Calu3 (cell line): Measurements from ENCODE around the gene SNX19. TPM values are rescaled to one million over a fixed set of nuclear protein-coding genes. Genes with fewer than 3 reads are reported as not detected.

Experiments
- BruUV-seq: library from RNA; stranded (reverse); fragments of 400-500 nt; replicated peaks from 2 replicates; lab custom pipeline; 2021; lab: Mats Ljungman, UMichigan
- CTCF ChIA-PET: fragments of 300-600 bp; sonication (Branson Sonifier 250); formaldehyde crosslinking; loops from one replicate; lab custom pipeline; 2022; ENCODE audit warnings: antibody characterized with exemption; lab: Charles Lee
- DNase-seq: peaks from one replicate; pipeline ENCODE4 v3.0.0; 2022
- H3K27ac Mint-ChIP-seq: one replicate; pipeline ENCODE4 v1.8.0; 2022; ENCODE audit warnings: mixed read lengths; ENCODE audit not compliant: unreplicated experiment
- H3K27me3 Mint-ChIP-seq: one replicate; pipeline ENCODE4 v1.8.0; 2022; ENCODE audit warnings: mixed read lengths; ENCODE audit not compliant: unreplicated experiment
- H3K36me3 Mint-ChIP-seq: one replicate; pipeline ENCODE4 v1.8.0; 2022; ENCODE audit warnings: mild to moderate bottlenecking, moderate library complexity, mixed read lengths; ENCODE audit not compliant: insufficient read depth, unreplicated experiment
- H3K4me1 Mint-ChIP-seq: one replicate; pipeline ENCODE4 v1.8.0; 2022; ENCODE audit warnings: mild to moderate bottlenecking, low read depth, mixed read lengths; ENCODE audit not compliant: unreplicated experiment
- H3K4me3 Mint-ChIP-seq: one replicate; pipeline ENCODE4 v1.8.0; 2022; ENCODE audit warnings: mild to moderate bottlenecking, low read depth, moderate library complexity, mixed read lengths; ENCODE audit not compliant: unreplicated experiment
- H3K9me3 Mint-ChIP-seq: one replicate; pipeline ENCODE4 v1.8.0; 2022; ENCODE audit warnings: low read depth, mixed read lengths; ENCODE audit not compliant: unreplicated experiment
- intact Hi-C: fragments of 100-400 bp; cut with micrococcal nuclease; formaldehyde crosslinking; loops from one replicate; pipeline ENCODE4 v1.10.0; 2022; ENCODE audit not compliant: unreplicated experiment
- total RNA-seq: library from RNA; stranded (reverse); gene quantifications from 2 replicates; pipeline ENCODE4 v1.2.3, GENCODE V29; 2022
- TF ChIP-seq, protein P1 (sequence below): fragments of 200-600 bp; IDR thresholded peaks from one replicate; pipeline ENCODE4 v1.8.0; 2022; ENCODE audit warnings: antibody characterized with exemption; ENCODE audit not compliant: unreplicated experiment

The SNX19 gene
- total RNA-seq, 1 experiment from 2014 or later, result 39.8 TPM

DNA sequence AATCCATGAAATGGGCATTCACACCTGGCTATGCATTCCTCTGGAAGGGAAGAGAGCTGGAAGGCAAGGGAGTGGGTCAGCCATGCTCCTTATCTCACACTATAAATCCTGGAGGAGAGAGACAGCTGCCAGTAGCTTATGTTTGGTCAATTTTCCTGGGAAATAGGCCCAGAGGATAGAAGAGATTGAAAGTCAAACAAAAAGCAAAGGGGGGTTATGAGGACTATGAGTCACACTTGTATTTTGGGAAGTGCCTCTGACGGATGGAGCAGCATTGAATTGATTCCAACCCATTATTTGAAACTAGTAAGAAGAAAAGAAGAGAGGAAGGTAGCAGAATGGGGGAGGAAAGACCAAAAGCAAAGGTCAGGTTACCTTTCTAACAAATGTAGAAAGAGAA, 25.0 kb downstream of the SNX19 start:
- no peak for DNase-seq
- no peaks in the 10 kb centered on the region for H3K27me3 Mint-ChIP-seq
- no peaks in the 10 kb centered on the region for H3K9me3 Mint-ChIP-seq
- intact Hi-C loops, result no loop called here
- CTCF ChIA-PET, result no interaction called here
- BruUV-seq, result no TSS peak
- H3K27ac Mint-ChIP-seq, result no peak overlapping the region
- TF ChIP-seq, protein P1, sequence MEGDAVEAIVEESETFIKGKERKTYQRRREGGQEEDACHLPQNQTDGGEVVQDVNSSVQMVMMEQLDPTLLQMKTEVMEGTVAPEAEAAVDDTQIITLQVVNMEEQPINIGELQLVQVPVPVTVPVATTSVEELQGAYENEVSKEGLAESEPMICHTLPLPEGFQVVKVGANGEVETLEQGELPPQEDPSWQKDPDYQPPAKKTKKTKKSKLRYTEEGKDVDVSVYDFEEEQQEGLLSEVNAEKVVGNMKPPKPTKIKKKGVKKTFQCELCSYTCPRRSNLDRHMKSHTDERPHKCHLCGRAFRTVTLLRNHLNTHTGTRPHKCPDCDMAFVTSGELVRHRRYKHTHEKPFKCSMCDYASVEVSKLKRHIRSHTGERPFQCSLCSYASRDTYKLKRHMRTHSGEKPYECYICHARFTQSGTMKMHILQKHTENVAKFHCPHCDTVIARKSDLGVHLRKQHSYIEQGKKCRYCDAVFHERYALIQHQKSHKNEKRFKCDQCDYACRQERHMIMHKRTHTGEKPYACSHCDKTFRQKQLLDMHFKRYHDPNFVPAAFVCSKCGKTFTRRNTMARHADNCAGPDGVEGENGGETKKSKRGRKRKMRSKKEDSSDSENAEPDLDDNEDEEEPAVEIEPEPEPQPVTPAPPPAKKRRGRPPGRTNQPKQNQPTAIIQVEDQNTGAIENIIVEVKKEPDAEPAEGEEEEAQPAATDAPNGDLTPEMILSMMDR, result no peak
- H3K4me3 Mint-ChIP-seq, result no peak overlapping the region
- peaks cover 8% of the 10 kb centered on the region for H3K4me1 Mint-ChIP-seq
- no peaks in the 10 kb centered on the region for H3K36me3 Mint-ChIP-seq

DNA sequence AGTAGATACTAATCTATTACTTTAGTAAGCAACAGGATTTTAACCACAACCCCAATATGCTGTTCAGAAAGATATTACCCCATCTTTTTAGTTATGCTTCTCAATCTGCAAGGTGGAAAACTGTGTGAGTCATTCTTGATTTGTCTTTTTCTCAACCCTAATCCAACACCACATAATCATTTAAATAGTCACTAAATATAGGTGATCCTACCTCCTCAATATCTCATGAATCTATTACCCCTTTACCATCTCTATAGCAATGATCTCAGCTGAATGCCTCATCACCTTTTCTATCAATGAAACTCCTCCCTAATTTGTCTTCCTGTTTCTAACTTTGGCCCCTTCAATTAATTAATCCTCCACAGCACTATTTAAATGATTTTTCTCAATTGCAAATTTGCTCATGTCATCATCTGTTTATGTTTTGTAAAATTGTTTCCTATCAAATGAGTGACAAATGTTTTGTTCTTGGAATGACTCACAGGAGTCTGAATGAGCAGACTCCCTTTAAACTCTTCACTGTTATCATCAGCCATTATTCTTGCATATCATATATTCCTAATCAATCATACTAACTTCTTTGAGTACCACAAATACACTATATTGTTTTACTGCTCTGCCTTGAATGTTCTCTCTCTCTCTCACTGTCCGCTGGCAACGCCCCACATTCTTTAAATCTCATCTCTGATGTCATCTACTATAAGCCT, 26.1 kb downstream of the SNX19 start:
- intact Hi-C loops, result no loop called here
- no peak for DNase-seq
- TF ChIP-seq, protein P1, result no peak
- no peaks in the 10 kb centered on the region for H3K4me1 Mint-ChIP-seq
- no TSS peak for BruUV-seq
- H3K27ac Mint-ChIP-seq, result no peak overlapping the region
- H3K27me3 Mint-ChIP-seq, result no peaks in the 10 kb centered on the region
- no peaks in the 10 kb centered on the region for H3K36me3 Mint-ChIP-seq
- CTCF ChIA-PET, result no interaction called here
- H3K9me3 Mint-ChIP-seq, result no peaks in the 10 kb centered on the region
- no peak overlapping the region for H3K4me3 Mint-ChIP-seq

DNA sequence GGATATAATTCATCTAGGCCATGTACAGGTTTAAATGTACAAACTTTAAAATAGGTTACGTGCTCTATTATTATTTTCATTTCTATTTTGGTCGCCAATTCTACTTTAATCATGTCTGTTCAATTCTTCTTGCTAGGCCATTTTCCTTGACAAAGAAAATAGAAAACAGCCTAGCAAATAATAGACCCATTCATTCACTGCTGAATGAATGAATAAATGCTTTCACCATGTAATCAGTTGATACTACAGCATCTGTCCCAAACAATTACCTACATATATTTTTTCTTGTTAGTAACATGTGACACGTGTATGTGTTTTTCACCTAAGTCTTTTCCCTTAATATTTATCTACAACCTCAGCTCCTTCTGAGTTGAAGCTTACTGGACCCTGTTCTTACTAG, 27.5 kb downstream of the SNX19 start:
- CTCF ChIA-PET, result no interaction called here
- intact Hi-C loops, result no loop called here
- no TSS peak for BruUV-seq
- no peaks in the 10 kb centered on the region for H3K36me3 Mint-ChIP-seq
- no peak overlapping the region for H3K27ac Mint-ChIP-seq
- no peak for DNase-seq
- no peaks in the 10 kb centered on the region for H3K4me1 Mint-ChIP-seq
- no peaks in the 10 kb centered on the region for H3K27me3 Mint-ChIP-seq
- TF ChIP-seq, protein P1, result no peak
- no peak overlapping the region for H3K4me3 Mint-ChIP-seq
- H3K9me3 Mint-ChIP-seq, result no peaks in the 10 kb centered on the region

DNA sequence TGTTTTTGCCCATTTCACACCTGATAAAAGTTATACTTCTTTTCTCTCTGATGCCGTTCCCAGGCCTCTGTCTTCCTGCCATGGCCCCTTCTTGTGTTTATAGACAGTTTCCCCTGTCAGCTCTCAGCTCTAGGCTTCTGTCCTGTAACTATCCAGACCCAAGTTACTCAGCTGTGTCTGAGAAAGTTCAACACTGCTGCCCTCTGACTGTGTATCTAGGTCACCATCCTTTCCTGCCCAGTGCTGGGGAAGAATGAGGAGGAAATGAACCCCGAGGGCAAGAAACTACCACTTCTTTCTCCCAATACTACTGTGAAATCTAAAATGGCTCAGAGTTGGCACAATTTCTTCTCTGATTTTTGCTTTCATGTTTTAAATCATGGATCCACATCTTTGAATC, 29.6 kb downstream of the SNX19 start:
- DNase-seq, result no peak
- Mint-ChIP-seq H3K9me3 (no peaks in the 10 kb centered on the region), H3K36me3 (no peaks in the 10 kb centered on the region), H3K27ac (no peak overlapping the region), H3K4me1 (no peaks in the 10 kb centered on the region), H3K4me3 (no peak overlapping the region), H3K27me3 (no peaks in the 10 kb centered on the region)
- intact Hi-C loops, result no loop called here
- CTCF ChIA-PET, result no interaction called here
- TF ChIP-seq, protein P1, result no peak
- BruUV-seq, result no TSS peak
